ENCODE results near the gene NBL1.

NBL1 gene

GRCh38 chr1:19703280-19703679 is 59.2 kb downstream of the NBL1 start:
- DNase-seq (ENCODE audit: low spot score): no peak

GRCh38 chr1:19704247-19705113 is 60.4 kb downstream of the NBL1 start:
- DNase-seq (ENCODE audit: low spot score): peak; percentile 84

GRCh38 chr1:19705464-19705863 is 61.4 kb downstream of the NBL1 start:
- DNase-seq (ENCODE audit: low spot score): no peak

- no peak for DNase-seq (ENCODE audit: low spot score)
Measured at GRCh38 chr1:19706136-19706535, 62.0 kb downstream of the NBL1 start.

Data from HuH-7.5 (cell line).